Right lobe of liver (tissue), 4 donors: ENCODE measurements around the gene PIK3R2.

Experiments
- POLR2A ChIP-seq: fragments of 450-650 bp; IDR thresholded peaks from one replicate; pipeline ENCODE4 v1.6.1; 2017; ENCODE audit warnings: antibody characterized with exemption, mild to moderate bottlenecking
- TF ChIP-seq, protein P1 (sequence below), 4 donors: fragments of 200-600 bp in 3 of 4; fragments of 450-650 bp in 1 of 4; IDR thresholded peaks; one replicate each; pipeline versions ENCODE4 v1.5.1 to v1.8.0; 2016 to 2022; ENCODE audit warnings: antibody characterized with exemption in 4 of 4, mild to moderate bottlenecking in 2 of 4
- donor health status: DM: no; HTN: no; CAD: no.
- donor health status: DM: no; HTN: no; CAD: no.
- donor health status: DM: no; HTN: yes; CAD: no.

DNA sequence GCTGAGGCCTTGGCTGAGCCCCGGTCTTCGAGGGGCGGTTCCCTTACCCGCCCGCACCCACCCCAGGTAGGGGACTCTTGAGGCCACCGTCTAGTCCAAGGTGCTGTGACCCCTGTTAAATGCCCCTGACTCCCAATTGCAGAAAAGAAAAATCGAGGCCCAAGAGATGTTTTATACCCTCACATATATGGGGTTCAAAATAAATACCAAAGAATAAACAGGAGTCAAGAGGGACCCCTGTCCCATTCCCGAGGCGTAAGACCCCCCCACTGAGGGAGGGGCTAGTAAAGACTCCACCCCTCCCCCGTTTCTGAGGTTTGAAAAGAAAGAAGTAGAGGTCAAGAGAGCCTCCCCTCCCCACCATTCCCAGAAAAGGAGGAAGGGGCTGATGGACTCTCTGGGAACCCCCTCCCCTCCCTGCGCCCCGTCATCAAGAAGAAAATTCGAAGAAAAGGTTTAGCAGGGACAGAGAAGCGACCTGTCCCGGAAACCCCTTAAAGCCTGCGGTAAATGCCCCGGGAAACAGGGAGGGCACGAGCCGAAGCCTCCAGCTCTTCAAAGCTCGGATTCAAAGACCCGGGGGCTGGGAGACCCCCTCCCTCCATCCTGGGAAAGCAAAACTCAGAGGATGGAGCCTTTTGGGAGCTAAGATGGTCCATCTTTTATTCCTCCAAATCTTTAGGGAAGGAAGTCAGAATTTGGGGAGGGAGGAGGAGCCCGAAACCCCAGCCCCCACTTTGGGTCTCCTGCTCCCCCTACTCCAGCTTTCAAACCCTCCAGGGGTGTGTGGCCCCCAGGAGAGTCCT lies 51.6 kb downstream of the PIK3R2 start:
- TF ChIP-seq, protein P1, sequence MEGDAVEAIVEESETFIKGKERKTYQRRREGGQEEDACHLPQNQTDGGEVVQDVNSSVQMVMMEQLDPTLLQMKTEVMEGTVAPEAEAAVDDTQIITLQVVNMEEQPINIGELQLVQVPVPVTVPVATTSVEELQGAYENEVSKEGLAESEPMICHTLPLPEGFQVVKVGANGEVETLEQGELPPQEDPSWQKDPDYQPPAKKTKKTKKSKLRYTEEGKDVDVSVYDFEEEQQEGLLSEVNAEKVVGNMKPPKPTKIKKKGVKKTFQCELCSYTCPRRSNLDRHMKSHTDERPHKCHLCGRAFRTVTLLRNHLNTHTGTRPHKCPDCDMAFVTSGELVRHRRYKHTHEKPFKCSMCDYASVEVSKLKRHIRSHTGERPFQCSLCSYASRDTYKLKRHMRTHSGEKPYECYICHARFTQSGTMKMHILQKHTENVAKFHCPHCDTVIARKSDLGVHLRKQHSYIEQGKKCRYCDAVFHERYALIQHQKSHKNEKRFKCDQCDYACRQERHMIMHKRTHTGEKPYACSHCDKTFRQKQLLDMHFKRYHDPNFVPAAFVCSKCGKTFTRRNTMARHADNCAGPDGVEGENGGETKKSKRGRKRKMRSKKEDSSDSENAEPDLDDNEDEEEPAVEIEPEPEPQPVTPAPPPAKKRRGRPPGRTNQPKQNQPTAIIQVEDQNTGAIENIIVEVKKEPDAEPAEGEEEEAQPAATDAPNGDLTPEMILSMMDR (IDR thresholded peaks at IDR 0.05), result peak in 1 of 4 donors; percentile 3
- TF ChIP-seq POLR2A, result no peak
